Measurements from ENCODE around the gene WDR1. TPM values are rescaled to one million over a fixed set of nuclear protein-coding genes. Genes with fewer than 3 reads are reported as not detected.

The WDR1 gene
- total RNA-seq, 1 experiment from 2014 or later: 367 TPM

DNA sequence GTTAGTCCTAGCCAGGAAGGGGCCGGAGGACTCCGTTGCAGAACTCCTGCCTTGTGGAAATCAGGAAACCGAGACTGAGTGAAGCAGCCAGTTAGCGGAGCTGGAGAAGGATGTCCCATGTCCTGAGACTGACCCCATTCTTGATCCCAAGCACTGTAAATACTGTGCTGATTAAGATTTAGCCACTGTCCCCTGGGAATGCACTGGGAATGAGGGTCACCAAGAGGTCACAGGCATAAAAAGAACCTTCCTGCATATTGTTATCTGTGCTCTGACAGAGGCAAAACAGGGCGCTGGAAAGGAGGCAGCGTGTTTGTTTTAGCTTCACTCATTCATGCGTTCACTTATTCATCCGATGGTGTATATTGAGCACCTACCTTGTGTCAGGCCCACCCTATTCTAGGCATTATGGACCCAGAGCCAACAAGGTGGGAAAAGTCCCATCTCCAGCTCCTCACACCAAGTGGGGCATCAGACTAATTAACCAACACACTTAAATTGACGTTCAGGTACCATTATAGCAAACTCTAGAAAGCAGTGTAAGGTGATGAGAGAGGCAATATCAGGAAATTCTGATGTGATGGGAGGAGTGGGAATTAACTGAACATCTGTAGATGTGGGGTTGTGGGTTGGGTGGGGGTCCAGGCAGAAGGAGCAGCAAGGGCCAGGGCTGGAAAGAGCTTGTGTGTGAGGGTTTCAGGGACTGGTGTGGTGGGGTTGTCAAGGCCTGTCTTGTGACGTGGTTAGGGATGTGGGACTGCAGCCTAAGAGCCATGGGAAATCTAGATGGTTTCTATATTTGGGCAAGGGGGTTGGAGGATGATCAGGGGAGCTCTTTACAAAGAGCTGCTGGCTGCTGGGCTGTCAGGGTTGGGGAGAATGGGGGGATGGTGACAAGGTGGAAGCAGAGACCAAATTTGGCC, 84.7 kb downstream of the WDR1 start:
- Histone ChIP-seq H3K27ac (ENCODE audit: insufficient read length, low read depth, low read length) (no peak overlapping the region), H2BK12ac (ENCODE audit: insufficient read length, low read depth, low read length) (no peak overlapping the region), H4K20me1 (ENCODE audit: control insufficient read depth, insufficient read depth, insufficient read length) (no peaks in the 10 kb centered on the region), H2BK120ac (ENCODE audit: low read depth, low read length, poor library complexity, severe bottlenecking) (no peak overlapping the region), H2AFZ (ENCODE audit: low read length) (no peak overlapping the region), H3K4me1 (ENCODE audit: insufficient read depth, low read length) (no peaks in the 10 kb centered on the region), H3K79me2 (ENCODE audit: insufficient read depth, low read length) (no peaks in the 10 kb centered on the region), H3K18ac (ENCODE audit: insufficient read length, low read depth, low read length) (no peak overlapping the region), H3T11ph (ENCODE audit: low read length) (no peak overlapping the region), H3K14ac (ENCODE audit: insufficient read depth, low read length) (no peak overlapping the region), H3K9ac (ENCODE audit: extremely low read depth, insufficient read length, low read length) (no peak overlapping the region), H3K27me3 (ENCODE audit: insufficient read depth, low read length) (no peaks in the 10 kb centered on the region), H2BK5ac (ENCODE audit: insufficient read length, low read length) (no peak overlapping the region), H3K56ac (ENCODE audit: insufficient read length, low read depth, low read length) (no peak overlapping the region), H2AK5ac (ENCODE audit: insufficient read length, low read length) (no peak overlapping the region), H4K8ac (replicated peaks; ENCODE audit: insufficient read length, low read depth, low read length) (no peak overlapping the region), H3K23me2 (ENCODE audit: insufficient read length, low read depth, low read length, poor library complexity, severe bottlenecking) (no peaks in the 10 kb centered on the region), H3K79me1 (ENCODE audit: insufficient read depth, low read depth, low read length, poor library complexity, severe bottlenecking) (no peaks in the 10 kb centered on the region), H2BK15ac (ENCODE audit: low read depth, low read length) (no peak overlapping the region), H2BK20ac (ENCODE audit: low read depth, low read length, poor library complexity, severe bottlenecking) (no peak overlapping the region), H4K5ac (ENCODE audit: insufficient read length, low read depth, low read length) (no peak overlapping the region), H3K4ac (ENCODE audit: low read depth, low read length) (no peak overlapping the region), H3K9me3 (ENCODE audit: control insufficient read depth, low read depth, low read length) (no peaks in the 10 kb centered on the region), H3K4me2 (ENCODE audit: insufficient read depth, insufficient read length, low read length) (no peak overlapping the region), H3K23ac (ENCODE audit: insufficient read length, low read depth, low read length) (no peak overlapping the region), H4K91ac (ENCODE audit: insufficient read length, low read depth, low read length) (no peak overlapping the region)
- Mint-ChIP-seq H3K27ac (no peak overlapping the region), H3K36me3 (ENCODE audit: insufficient read depth in 1 of 3, low read depth in 3 of 3) (no peaks in the 10 kb centered on the region), H3K4me1 (peaks cover 17 to 24% of the 10 kb centered on the region in 2 experiments), H3K4me3 (no peak overlapping the region), H3K9me3 (no peaks in the 10 kb centered on the region; a peak in 1 of 5 replicates), H3K27me3 (ENCODE audit: low read depth) (peaks cover 6% of the 10 kb centered on the region)
- WGBS (ENCODE audit: extremely low coverage, insufficient read length, low lambda C conversion rate): no CpG with 5 or more reads among the region's 10 CpGs
- no peak for TF ChIP-seq CTCF (conservative IDR thresholded peaks at IDR 0.05)
- DNase-seq: peak; percentile 8

All from H9 (cell line).